Body of pancreas (tissue), 4 donors: ENCODE measurements around the gene DLG2.

ENCODE experiments used
- CTCF ChIP-seq, 7 experiments: fragments of 450-650 bp in 4 of 7; fragments of 200-600 bp in 3 of 7; sonication (generic) in 3 of 7; IDR thresholded peaks; one replicate each; pipeline ENCODE4 v1.5.1; 2016 to 2019; ENCODE audit warnings: antibody characterized with exemption in 7 of 7
- POLR2A ChIP-seq, 3 donors: fragments of 450-650 bp; IDR thresholded peaks; one replicate each; pipeline ENCODE4 v1.6.1; 2016; ENCODE audit warnings: antibody characterized with exemption in 3 of 3, mild to moderate bottlenecking in 2 of 3

GRCh38 chr11:85346484-85346883 lies 280.7 kb downstream of the DLG2 start:
- TF ChIP-seq CTCF (IDR thresholded peaks at IDR 0.05) (no peak), POLR2A (IDR thresholded peaks at IDR 0.05) (no peak)
